ENCODE measurements around the gene ADNP2.

ADNP2 gene

GRCh38 chr18:80088823-80089222 is 20.2 kb upstream of the ADNP2 start:
- peaks cover 38 to 56% of the 10 kb centered on the region in 2 donors for H3K9me3 Mint-ChIP-seq

GRCh38 chr18:80095414-80095813 is 13.6 kb upstream of the ADNP2 start:
- H3K4me1 Mint-ChIP-seq, result no peaks in the 10 kb centered on the region

More at GRCh38 chr18:80088823-80089222, 20.2 kb upstream of the ADNP2 start:
- Mint-ChIP-seq H3K4me1 (no peaks in the 10 kb centered on the region), H3K4me3 (no peak overlapping the region), H3K27me3 (peaks cover 13% of the 10 kb centered on the region), H3K27ac (no peak overlapping the region)
- no peak for ATAC-seq
- no peak for DNase-seq

DNA sequence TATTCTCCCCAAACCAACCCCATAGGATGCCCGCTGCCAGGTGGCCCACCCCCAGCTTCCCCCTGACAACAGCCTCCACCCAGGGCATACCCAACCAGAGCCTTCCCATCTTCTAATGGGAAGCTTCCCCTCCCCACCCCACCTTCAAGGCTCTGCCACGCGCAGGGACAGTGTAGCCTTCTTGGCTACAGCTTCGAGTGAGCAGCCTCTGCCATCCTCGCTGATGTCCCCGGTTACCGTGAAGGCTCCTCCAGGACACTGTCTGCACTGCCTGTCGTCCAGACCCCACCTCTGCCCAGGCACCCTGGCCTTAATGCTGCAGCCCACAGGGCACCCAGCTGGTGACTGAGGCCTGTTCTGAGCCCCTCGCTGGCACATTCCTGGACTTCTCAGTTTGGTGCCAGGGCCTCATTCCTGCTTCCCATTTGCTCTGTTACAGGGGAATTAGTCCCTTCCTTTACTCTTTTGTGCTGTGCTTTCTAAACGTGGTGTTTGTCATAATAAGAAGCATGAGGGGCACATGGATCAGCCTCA is 13.0 kb upstream of the ADNP2 start:
- no peaks in the 10 kb centered on the region for H3K4me1 Mint-ChIP-seq
- H3K27me3 Mint-ChIP-seq, result peaks cover 6% of the 10 kb centered on the region
- DNase-seq, result no peak
- no peak for ATAC-seq
- no peak overlapping the region for H3K4me3 Mint-ChIP-seq
- no peak overlapping the region for H3K27ac Mint-ChIP-seq
- H3K9me3 Mint-ChIP-seq, result peaks cover 6 to 10% of the 10 kb centered on the region in 2 donors

More at GRCh38 chr18:80095414-80095813, 13.6 kb upstream of the ADNP2 start:
- DNase-seq (no peak), ATAC-seq (no peak)
- no peak overlapping the region for H3K27ac Mint-ChIP-seq
- H3K27me3 Mint-ChIP-seq, result peaks cover 13% of the 10 kb centered on the region
- H3K4me3 Mint-ChIP-seq, result no peak overlapping the region
- H3K9me3 Mint-ChIP-seq, result peaks cover 6 to 11% of the 10 kb centered on the region in 2 donors

- Mint-ChIP-seq H3K9me3 (peaks cover 0 to 13% of the 10 kb centered on the region in 2 donors), H3K27ac (no peak overlapping the region), H3K4me1 (no peaks in the 10 kb centered on the region), H3K27me3 (no peaks in the 10 kb centered on the region), H3K4me3 (no peak overlapping the region)
- no peak for DNase-seq
- ATAC-seq, result no peak
Measured at GRCh38 chr18:80097201-80097600, 11.9 kb upstream of the ADNP2 start.

- Mint-ChIP-seq H3K4me1 (peaks cover 20% of the 10 kb centered on the region), H3K4me3 (no peak overlapping the region), H3K27me3 (no peaks in the 10 kb centered on the region), H3K9me3 (peaks cover 0 to 15% of the 10 kb centered on the region in 2 donors), H3K27ac (no peak overlapping the region)
- no peak for DNase-seq
- no peak for ATAC-seq
Measured at GRCh38 chr18:80103231-80103630, 5.8 kb upstream of the ADNP2 start.

- Mint-ChIP-seq H3K27ac (no peak overlapping the region), H3K4me3 (no peak overlapping the region), H3K4me1 (peaks cover 23% of the 10 kb centered on the region), H3K27me3 (no peaks in the 10 kb centered on the region), H3K9me3 (peaks cover 0 to 15% of the 10 kb centered on the region in 2 donors)
- no peak for ATAC-seq
- no peak for DNase-seq
Measured at GRCh38 chr18:80104364-80104779, 4.7 kb upstream of the ADNP2 start.

GRCh38 chr18:80105369-80106167 is 3.5 kb upstream of the ADNP2 start:
- H3K4me1 Mint-ChIP-seq, result peaks cover 29% of the 10 kb centered on the region
- no peak overlapping the region for H3K4me3 Mint-ChIP-seq
- H3K27ac Mint-ChIP-seq, result no peak overlapping the region
- H3K9me3 Mint-ChIP-seq, result peaks cover 0 to 15% of the 10 kb centered on the region in 2 donors
- no peaks in the 10 kb centered on the region for H3K27me3 Mint-ChIP-seq
- no peak for ATAC-seq
- DNase-seq, result peak in 1 of 2 donors; percentile 15

DNA sequence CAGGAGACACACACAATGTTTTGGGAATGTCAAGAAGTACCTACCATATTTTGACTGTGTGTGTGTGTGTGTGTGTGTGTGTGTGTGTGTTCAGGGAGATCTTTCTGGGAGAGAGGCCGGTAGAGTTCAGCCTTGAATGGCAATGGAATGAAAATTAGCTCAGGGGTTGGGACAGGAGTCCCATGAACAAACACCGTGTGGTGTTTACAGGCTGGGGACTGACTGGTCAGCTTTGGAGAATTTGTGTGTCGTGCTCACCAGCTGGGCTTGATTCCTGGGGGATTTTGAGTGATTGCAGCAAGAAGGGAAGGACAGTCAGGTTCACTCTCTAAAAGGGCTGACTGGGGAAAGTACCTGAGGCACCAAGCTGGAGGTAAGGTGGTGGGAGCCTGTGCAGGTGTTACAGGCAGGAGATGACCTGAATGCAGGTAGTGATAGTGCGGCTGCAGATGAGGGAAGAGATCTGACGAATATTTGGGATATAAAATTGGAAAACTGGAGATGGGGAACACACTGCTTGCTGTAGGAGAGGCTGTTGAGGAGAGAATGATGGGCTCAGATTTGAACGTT is 2.5 kb upstream of the ADNP2 start:
- Mint-ChIP-seq H3K4me1 (peaks cover 33% of the 10 kb centered on the region), H3K27me3 (no peaks in the 10 kb centered on the region), H3K27ac (no peak overlapping the region), H3K4me3 (no peak overlapping the region), H3K9me3 (peaks cover 0 to 8% of the 10 kb centered on the region in 2 donors)
- DNase-seq, result no peak
- no peak for ATAC-seq

GRCh38 chr18:80107426-80107825 is 1.6 kb upstream of the ADNP2 start:
- DNase-seq (no peak), ATAC-seq (no peak)
- H3K27ac Mint-ChIP-seq, result no peak overlapping the region
- H3K27me3 Mint-ChIP-seq, result no peaks in the 10 kb centered on the region
- H3K4me1 Mint-ChIP-seq, result peaks cover 33% of the 10 kb centered on the region
- H3K9me3 Mint-ChIP-seq, result no peaks in the 10 kb centered on the region
- H3K4me3 Mint-ChIP-seq, result no peak overlapping the region

- peak overlapping the region in 1 of 2 donors; percentile 6 for H3K4me3 Mint-ChIP-seq
- peak overlapping the region in 1 of 2 donors; percentile 52 for H3K27ac Mint-ChIP-seq
- no peaks in the 10 kb centered on the region for H3K27me3 Mint-ChIP-seq
- no peaks in the 10 kb centered on the region for H3K9me3 Mint-ChIP-seq
- ATAC-seq, result no peak
- DNase-seq, result no peak
- H3K4me1 Mint-ChIP-seq, result peaks cover 33% of the 10 kb centered on the region
Measured at GRCh38 chr18:80108121-80108536, 933 bp upstream of the ADNP2 start.

- Mint-ChIP-seq H3K4me3 (peak overlapping the region; percentile 76 to 81), H3K27me3 (no peaks in the 10 kb centered on the region), H3K4me1 (peaks cover 38% of the 10 kb centered on the region), H3K9me3 (no peaks in the 10 kb centered on the region), H3K27ac (peak overlapping the region; percentile 90 to 93)
- DNase-seq, result peak; percentile 26 to 45
- peak; percentile 32 for ATAC-seq
Measured at GRCh38 chr18:80109676-80110078, 615 bp downstream of the ADNP2 start.

DNA sequence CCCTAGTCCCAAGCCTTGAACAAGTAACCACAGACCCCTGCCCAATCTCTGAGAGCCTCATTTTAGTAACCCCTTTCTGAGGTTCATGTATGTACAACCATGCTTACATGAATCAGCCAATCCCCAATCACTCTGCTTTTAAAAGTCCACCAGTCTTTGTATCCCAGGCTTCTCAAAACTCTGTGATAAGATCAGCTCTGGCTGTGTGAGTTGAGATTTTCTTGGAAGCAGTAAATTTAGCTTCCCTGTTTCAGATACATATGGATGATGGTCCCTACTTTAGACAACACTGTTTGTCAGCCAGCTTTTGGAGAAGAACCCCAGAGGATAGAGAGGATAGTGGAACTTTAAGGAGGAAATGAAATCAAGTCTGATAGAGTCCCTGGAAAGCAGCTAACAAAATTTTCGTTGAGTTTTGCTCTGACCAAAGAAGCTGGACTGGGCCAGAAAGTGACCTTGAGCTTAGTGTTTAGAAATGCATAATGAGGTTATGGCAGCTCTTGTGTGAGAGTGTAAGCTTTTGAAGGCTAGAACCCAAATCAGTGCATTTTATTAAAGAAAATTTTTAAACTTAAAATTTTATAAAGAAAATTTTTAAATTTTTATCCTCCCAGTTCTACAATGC is 3.7 kb downstream of the ADNP2 start:
- Mint-ChIP-seq H3K4me1 (peaks cover 33% of the 10 kb centered on the region), H3K27ac (no peak overlapping the region), H3K4me3 (no peak overlapping the region), H3K9me3 (no peaks in the 10 kb centered on the region), H3K27me3 (no peaks in the 10 kb centered on the region)
- no peak for ATAC-seq
- DNase-seq, result no peak

- no peak overlapping the region for H3K27ac Mint-ChIP-seq
- no peak for DNase-seq
- H3K4me1 Mint-ChIP-seq, result peaks cover 25% of the 10 kb centered on the region
- H3K4me3 Mint-ChIP-seq, result no peak overlapping the region
- no peaks in the 10 kb centered on the region for H3K9me3 Mint-ChIP-seq
- H3K27me3 Mint-ChIP-seq, result no peaks in the 10 kb centered on the region
- ATAC-seq, result no peak
Measured at GRCh38 chr18:80115035-80115434, 6.0 kb downstream of the ADNP2 start.

DNA sequence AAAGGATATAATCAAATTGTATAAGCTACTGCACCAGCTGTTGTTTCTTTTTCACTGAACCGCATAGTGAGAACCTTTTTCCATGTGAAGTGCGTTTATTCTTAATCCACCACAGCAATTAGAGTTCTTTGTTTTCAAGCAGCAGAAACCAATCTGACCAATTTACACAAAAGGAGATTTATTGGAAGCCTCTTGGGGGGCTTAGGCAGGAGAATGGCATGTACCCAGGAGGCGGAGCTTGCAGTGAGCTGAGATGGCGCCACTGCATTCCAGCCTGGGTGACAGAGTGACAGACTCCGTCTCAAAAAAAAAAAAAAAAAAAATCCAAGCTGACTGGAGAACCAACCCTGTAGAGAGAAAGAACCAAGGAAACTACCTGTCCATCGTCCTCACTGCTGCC is 10.0 kb downstream of the ADNP2 start:
- Mint-ChIP-seq H3K4me3 (no peak overlapping the region), H3K4me1 (peaks cover 21% of the 10 kb centered on the region), H3K27me3 (no peaks in the 10 kb centered on the region), H3K9me3 (no peaks in the 10 kb centered on the region), H3K27ac (no peak overlapping the region)
- DNase-seq (no peak), ATAC-seq (no peak)

DNA sequence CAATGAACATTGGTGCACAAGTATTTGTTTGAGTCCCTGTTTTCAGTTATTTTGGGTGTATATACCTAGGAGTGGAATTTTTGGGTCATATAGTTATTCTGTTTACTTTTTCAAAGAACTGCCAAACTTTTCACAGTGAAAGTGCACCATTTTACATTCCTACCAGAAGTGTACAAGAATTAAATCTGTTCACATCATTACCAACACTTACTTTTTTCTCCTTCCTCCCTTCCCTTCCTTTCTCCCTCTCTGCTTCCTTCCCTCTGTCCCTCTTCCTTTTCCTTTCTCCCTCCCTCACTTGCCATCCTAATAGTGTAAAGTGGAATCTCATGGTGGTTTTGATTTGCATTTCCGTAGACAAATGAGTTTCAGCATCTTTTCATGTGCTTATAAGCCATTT is 11.9 kb downstream of the ADNP2 start:
- DNase-seq (no peak), ATAC-seq (no peak)
- peak overlapping the region in 1 of 2 donors; percentile 16 for H3K27ac Mint-ChIP-seq
- peaks cover 15% of the 10 kb centered on the region for H3K4me1 Mint-ChIP-seq
- H3K4me3 Mint-ChIP-seq, result no peak overlapping the region
- no peaks in the 10 kb centered on the region for H3K9me3 Mint-ChIP-seq
- H3K27me3 Mint-ChIP-seq, result no peaks in the 10 kb centered on the region

- Mint-ChIP-seq H3K27me3 (no peaks in the 10 kb centered on the region), H3K4me1 (peaks cover 27% of the 10 kb centered on the region), H3K9me3 (no peaks in the 10 kb centered on the region), H3K4me3 (no peak overlapping the region), H3K27ac (no peak overlapping the region)
- ATAC-seq (no peak), DNase-seq (no peak)
Measured at GRCh38 chr18:80124131-80124530, 15.1 kb downstream of the ADNP2 start.
